HEK293T (cell line): ENCODE measurements around the gene TFAM.

Experiments used
- BHLHE40 ChIP-seq: fragments of 450-650 bp; IDR thresholded peaks from 2 replicates; pipeline ENCODE4 v1.6.1; 2016; ENCODE audit warnings: mild to moderate bottlenecking, moderate library complexity, borderline replicate concordance
- ELF4 ChIP-seq: fragments of 450-650 bp; IDR thresholded peaks from 2 replicates; pipeline ENCODE4 v1.6.1; 2017; ENCODE audit warnings: antibody characterized with exemption
- FOXA1 ChIP-seq: fragments of 450-650 bp; IDR thresholded peaks from 2 replicates; pipeline ENCODE4 v1.6.1; 2016; ENCODE audit warnings: mild to moderate bottlenecking
- FOXK2 ChIP-seq: fragments of 450-650 bp; IDR thresholded peaks from 2 replicates; pipeline ENCODE4 v1.6.1; 2016; ENCODE audit warnings: mild to moderate bottlenecking
- L3MBTL2 ChIP-seq: fragments of 450-650 bp; conservative IDR thresholded peaks from 2 replicates; pipeline ENCODE4 v1.6.1; 2016; ENCODE audit warnings: mild to moderate bottlenecking
- PKNOX1 ChIP-seq: fragments of 450-650 bp; IDR thresholded peaks from 2 replicates; pipeline ENCODE4 v1.6.1; 2016
- SP1 ChIP-seq: fragments of 450-650 bp; IDR thresholded peaks from 2 replicates; pipeline ENCODE4 v1.6.1; 2017
- TARDBP ChIP-seq: fragments of 450-650 bp; IDR thresholded peaks from 2 replicates; pipeline ENCODE4 v1.6.1; 2016
- ZNF384 ChIP-seq: fragments of 450-650 bp; IDR thresholded peaks from 2 replicates; pipeline ENCODE4 v1.6.1; 2016

GRCh38 chr10:58412502-58412961, 27.3 kb downstream of the TFAM start:
- TF ChIP-seq PKNOX1 (no peak), TARDBP (no peak), ELF4 (no peak), BHLHE40 (no peak), SP1 (no peak), FOXK2 (no peak), L3MBTL2 (no peak), ZNF384 (no peak), FOXA1 (no peak)
